Hepatocyte (in vitro differentiated cells): Measurements from ENCODE around the gene MOV10.

Experiments used
- CTCF ChIP-seq: fragments of 200-600 bp; sonication (generic); IDR thresholded peaks from 2 replicates; pipeline ENCODE4 v1.5.1; 2016; ENCODE audit warnings: antibody characterized with exemption, mild to moderate bottlenecking; ENCODE audit not compliant: poor library complexity
- EZH2 ChIP-seq: fragments of 200-600 bp; sonication (generic); IDR thresholded peaks from 2 replicates; pipeline ENCODE4 v1.6.1; 2016; ENCODE audit warnings: antibody characterized with exemption, mild to moderate bottlenecking, borderline replicate concordance
- EZH2phosphoT487 ChIP-seq: fragments of 200-600 bp; sonication (generic); IDR thresholded peaks from one replicate; pipeline ENCODE4 v1.6.1; 2018; ENCODE audit warnings: antibody characterized with exemption, mild to moderate bottlenecking, low read depth, moderate library complexity; ENCODE audit not compliant: unreplicated experiment, severe bottlenecking

DNA sequence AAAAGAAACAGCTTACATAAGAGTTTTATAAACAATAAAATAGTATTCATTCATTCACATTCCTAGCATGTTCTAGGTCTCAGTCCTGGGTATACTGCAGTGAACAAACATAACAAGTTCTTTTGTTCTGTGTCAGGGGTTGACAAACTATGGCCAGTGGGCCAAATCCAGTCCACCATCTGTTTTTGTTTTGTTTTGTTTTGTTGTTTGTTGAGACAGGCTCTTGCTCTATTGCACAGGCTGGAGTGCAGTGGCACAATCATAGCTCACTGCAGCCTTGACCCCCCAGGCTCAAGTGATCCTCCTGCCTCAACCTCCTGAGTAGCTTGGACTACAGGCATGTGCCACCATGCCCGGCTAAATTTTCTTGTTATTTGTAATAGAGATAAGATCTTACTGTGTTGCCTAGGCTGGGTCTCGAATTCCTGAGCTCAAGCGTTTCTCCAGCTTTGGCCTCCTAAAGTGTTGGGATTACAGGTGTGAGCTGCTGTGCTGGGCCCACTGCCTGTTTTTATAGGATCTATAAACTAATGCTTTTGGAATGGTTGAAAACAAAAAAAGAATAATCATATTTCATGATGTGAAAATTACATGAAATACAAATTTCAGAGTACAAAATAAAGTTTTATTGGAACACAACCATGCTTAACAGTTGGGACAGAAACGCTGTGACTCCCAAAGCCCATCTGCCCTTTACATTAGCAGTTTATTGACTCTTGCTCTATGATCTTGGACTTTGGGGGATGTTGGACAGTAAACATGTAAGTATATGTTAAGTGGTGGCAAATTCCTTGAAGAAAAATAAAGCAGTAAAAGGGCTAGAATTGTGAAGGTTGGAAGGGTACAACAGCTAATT lies 37.0 kb upstream of the MOV10 start:
- TF ChIP-seq EZH2phosphoT487 (no peak), CTCF (no peak), EZH2 (no peak)
